HT1080 (cell line): Measurements from ENCODE around the gene PRKCQ. TPM values are rescaled to one million over a fixed set of nuclear protein-coding genes. Genes with fewer than 3 reads are reported as not detected.

Experiments used
- DNase-seq: peaks from one replicate; pipeline ENCODE4 v3.0.0-alpha.2; 2015; ENCODE audit warnings: low read depth
- polyA plus RNA-seq, 2 experiments: library from polyadenylated mRNA; depleted of rRNA; stranded (reverse); fragments of >200 nt; gene quantifications; 2 replicates each; pipeline ENCODE4 v1.2.3, GENCODE V29; 2015
- total RNA-seq: library from RNA; depleted of rRNA; stranded (reverse); fragments of >200 nt; shearing (Covaris generic); gene quantifications from 2 replicates; pipeline ENCODE4 v1.2.3, GENCODE V29; 2014; rRNA removed

PRKCQ gene
- total RNA-seq: 0.16 and 0.33 TPM in 2 replicates
- polyA plus RNA-seq (2015; cell fraction: cytosol; rRNA removed): 0.08 TPM in 1 of 2 replicates, not detected in the other
- 0.05 TPM in 1 of 2 replicates, not detected in the other for polyA plus RNA-seq (2015; cell fraction: nucleus; rRNA removed)

DNA sequence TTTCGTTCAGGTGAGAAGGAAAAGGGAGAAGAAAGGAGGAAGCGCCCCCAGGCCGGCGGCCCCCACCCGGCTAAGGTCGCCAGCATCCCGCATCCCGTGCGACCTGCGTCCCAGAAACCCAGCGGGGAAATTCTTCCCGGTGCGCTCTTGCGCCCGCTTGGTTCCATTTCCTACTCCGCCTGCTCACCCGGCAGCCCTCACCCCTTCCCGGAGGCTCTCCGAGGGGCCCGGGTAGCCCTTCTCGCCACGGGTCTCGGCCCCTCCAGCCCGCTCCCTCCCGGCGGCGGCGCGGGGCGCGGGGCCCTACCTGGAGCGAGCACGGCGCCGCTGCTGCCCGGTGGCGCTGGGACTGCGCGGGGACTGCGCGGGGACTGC is at the start of gene PRKCQ:
Gene PRKCQ, minus strand, starts transcription at position 373 of the 375 bp plus-strand sequence. CDS start 65,141 bp downstream, outside the sequence.
- no peak for DNase-seq

DNA sequence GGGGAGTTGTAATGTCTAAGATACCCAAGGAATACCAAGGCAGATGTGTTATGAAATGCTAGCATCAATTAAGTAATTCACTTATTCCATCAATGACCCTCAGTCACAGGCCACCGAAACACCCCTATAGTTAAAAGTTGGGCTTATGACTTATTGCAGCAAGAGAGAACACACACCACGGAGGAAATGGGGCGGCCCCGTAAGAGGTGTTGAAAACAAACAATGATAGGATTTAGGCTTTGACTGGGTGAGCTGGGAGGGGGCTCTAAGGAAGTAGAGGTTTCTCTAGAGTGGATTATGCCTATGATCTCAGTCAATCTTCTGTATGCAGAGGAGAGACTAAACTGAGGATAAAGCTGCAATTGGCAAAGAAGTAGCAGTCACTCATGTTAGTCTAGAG is 45.4 kb upstream of the PRKCQ start:
- no peak for DNase-seq

DNA sequence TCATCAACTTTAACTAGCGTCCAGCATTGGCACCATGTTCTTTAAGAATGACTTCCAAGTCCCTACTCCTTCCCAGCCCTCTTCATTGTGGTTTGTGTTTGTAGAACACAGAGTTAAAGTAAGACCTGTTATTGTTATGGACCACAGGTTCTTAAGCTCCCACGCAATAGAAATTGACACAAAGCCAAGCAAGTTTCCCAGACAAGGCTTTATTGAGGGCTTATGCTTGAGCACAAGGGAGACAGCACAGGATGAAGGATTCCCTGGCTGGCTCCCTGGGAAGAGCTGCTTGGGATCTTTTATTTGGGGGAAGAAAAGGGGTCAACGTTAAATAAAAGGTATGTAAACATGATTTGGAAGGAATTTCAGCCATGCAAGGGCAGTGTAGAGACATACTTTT is 44.3 kb upstream of the PRKCQ start:
- DNase-seq: no peak

DNA sequence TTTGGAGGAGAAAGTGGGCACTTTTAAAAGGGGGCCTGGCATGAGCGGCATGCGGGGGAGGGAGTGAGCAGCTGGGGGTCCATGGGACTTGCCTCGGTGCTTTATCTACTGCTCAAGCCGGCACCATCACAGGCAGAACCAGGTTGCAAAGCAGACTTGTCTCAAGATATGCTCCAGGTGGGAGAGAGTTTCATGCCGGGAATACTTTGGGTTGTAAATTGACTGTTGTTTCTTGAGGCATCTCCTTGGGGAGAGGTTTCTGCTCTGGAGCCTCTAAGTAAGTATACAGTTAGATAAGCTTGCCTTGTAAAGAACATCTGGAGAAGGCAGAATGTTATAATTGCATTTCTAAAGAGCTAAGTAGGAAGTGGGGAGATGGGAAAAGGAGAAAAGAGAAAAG is 42.8 kb upstream of the PRKCQ start:
- DNase-seq: no peak

DNA sequence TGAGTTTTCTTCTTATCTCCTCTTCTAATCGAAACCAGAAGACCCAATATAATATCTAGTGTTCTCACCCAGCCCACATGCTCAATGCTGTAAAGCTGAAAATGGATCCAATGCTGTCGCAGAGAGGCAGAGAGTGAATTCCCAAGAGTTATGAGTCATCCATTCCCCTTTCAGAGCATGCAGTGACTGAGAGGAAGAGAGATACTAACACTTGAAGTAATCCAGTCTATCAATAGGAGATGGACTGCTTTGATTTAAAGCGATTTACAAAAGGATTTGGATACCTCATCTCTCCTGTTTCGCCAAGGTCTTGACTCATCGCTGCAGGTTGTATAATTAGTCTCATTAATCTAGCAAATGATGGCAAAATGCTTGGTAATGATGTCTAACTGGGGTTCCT is 41.5 kb upstream of the PRKCQ start:
- DNase-seq: no peak

DNA sequence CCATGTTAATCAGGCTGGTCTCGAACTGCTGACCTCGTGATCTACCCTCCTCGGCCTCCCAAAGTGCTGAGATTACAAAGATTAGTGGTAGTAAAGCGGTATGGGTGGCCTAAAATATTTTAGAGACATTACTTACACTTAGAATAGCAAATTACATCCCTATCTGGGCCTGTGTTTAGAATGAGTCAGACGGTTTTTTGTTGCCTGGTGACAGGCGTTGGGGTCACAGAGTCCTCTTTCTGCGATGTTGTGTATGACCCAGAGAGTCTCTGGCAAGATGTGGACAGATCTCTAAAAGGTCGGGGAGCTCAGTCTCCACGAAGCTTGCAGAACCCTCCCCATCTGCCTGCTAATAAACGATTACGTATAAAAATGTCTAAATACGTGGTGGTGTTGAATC is 39.6 kb upstream of the PRKCQ start:
- no peak for DNase-seq

DNA sequence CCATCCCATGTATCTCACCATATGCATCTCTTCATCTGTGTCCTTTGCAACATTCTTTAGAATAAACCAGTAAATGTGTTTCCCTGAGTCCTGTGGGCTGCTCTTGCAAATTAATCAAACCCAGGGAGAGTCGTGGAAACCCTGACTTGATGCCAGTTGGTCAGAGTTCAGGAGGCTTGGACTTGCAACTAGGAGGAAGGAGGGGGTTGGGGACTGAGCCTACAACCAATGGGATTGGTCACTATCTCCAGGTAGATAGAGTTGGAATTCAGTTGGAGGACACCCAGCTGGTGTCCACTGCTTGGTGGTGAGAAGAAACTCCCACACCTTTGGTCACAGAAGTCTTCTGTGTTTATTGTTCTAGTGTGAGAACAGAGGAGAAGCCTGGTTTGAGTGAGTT is 38.3 kb upstream of the PRKCQ start:
- no peak for DNase-seq

DNA sequence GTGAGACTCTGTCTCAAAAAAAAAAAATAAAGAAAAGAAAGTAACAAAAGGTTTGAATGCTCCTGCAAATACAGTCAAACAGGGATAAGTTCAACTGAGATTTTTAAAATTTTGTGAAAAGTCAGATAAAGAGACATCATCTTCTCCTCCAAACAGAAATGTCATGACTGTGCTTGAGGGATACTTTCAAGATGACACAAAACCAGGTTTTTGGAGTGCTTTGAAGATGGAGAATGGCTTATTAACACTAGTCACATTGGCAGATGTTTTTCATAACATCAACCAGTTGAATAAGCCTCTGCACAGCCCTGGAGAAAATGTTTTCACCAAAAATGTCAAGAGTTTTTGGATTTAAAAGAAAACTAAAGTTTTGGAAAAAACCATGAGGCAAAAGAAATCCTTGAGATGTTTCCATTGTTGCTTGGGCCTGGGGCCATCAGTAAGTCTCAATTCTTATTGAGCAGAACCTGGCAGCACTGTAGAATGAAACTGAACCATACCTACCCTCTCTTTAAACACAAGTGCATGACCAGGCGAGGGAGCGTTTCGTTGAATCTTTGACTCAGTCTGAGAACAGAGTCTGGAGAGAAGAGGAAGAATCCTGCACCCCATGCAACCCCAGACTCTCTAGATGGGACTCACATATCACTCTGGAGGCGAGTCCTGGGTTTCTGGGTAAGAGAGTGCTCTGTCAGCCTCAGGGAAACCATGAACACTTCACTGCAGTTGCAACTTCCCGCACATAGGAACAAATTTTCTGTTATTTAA is 37.4 kb upstream of the PRKCQ start:
- DNase-seq: no peak

DNA sequence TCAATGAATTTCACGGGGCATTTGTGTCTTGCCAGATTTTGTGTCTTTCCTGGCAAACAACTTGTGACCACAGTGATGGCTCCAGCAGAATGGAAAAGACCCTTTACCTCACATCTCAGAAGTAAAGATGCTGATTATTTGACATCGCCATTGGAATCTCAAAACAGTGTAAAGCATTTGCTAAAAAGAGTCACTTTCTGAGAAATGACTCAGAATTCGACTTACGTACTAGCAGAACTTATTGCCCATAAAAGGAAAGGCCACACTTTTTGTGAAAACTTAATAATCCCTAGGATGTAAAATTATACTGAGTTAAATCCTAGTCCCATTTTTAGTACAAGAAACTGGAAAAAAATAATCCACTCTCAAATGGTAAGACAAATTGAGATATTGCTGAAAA is 35.9 kb upstream of the PRKCQ start:
- no peak for DNase-seq

DNA sequence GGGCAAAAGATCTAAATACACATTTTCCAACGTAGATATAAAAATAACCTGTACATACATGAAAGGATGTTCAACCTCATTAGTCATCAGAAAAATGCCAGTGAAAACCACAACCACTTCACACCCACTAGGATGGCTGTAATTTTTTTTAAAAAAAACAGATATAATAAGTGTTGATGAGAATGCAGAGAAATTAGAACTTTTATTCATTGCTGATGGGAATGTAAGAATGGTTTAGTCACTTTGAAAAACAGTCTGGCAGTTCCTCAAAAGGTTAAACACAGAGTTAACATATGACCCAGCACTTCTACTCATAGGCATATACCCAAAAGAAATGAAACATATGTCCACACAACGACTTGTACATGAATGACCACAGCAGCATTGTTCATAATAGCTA is 32.3 kb upstream of the PRKCQ start:
- DNase-seq: no peak

DNA sequence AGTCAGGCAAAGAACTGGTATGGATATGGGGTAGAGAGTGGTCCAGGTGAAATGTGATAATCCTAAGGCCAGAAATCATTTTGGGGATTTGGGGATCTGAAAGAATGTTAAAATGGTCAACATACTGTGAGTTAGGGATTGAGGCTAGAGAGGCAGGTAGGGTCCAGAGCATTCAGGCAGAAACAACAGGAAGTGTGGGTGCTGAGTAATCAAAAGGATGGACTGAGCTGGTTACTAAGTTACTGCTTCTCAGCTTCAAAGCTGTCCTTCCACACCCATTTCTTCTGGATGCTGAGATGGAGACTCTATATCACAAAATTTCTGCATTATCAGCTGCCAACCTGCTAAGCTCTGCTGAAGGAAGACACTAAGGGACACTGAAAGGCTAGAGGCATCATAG is 30.6 kb upstream of the PRKCQ start:
- no peak for DNase-seq

DNA sequence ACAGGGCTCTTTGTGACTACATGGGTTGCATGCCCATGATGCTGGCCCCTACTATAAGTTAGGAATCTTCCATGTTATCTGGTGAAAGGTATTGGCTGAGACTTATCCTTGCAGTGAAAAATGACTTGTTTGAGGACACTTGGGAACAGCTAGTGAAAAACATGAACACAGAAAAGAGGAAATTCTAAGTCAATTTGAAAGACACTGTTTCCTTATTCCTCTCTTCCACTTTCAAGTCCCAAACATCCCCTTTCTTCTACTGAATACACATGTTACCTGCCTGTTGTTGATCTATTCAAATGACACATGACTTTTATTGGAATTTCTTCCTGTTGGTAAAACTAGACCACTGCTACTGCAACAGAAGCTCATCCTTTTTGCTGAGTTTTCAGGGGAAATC is 29.5 kb upstream of the PRKCQ start:
- no peak for DNase-seq

DNA sequence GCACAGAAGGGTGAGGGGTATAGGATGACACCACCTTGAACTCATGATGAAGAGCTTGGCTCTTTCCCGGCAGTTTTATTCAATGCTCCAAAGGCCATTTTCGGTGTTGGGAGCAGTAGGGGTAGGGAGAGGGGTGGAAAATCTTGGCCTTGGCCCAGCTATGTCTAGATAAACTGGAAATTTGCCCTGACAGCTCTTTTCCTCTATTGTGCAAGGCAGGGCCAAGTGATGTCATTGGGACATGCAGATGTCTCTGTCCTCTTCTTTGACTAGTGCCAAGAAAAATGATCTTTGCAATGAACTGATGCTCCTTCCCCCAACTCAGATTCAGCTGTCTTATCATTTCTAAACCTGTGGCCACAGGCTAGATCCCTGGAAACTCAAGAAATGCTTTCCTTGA is 27.7 kb upstream of the PRKCQ start:
- no peak for DNase-seq

DNA sequence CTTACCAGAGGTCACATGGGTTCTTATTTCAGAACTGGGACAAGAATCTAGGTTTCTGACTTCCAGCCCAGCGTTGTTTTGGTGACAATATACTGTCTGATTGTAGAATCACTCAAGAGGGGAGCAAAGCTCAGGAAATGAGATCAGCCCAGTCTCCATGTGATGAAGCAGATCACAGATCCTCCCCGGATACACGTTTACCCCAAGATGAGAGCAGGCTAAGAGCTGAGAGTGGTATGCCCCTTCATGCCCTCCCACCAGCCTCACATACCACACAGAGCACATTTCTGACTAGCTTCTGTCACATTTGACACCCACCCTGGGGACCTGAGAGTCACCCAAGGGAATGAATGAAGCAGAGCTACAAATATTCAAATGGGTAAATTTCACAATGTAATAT is 27.1 kb upstream of the PRKCQ start:
- DNase-seq: no peak

DNA sequence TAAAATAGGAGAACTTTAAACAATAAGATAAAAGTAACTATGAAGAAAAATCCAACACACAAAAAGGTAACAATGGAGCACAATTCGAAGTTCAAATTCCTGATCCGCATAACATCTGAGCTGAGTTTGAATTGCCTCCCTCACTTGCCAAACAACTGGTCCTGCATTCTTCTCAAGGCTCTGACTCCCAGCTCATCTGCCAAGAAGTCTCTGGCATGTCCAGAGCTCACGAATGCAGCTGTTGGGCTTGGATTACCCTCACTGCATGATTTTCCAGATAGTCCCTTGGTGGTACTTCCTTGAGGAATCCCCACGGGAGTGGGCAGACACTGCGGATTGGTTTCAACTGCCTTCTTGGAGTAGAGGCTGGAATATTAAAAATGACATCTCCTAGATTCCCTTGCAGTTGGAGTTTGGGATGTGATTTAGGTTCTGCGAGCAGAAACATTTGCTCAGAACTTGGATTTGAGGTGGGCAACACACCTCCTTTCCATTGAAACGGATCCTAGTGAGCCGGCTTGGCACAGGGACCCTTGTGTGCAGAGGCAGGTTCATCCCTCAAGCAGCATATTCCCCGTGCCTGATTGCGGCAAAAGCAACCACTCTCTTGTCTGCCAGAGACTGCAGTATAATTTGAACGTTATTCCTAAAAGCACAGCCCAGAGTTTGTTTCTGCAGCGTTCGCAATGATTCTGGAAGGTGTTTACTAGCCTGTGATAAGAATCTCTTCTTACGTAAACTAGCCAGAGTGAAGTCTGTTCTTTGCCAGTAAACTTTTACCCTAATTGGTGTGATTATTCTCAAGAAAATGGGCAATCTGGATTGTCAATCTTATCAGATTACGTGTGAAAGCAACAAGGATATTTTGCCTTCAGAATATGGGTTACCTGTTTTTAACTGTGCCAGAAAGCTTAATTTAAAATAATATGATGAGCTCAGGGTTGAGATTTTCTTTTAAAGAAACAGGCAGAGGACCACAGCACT is 23.4 kb upstream of the PRKCQ start:
- no peak for DNase-seq

DNA sequence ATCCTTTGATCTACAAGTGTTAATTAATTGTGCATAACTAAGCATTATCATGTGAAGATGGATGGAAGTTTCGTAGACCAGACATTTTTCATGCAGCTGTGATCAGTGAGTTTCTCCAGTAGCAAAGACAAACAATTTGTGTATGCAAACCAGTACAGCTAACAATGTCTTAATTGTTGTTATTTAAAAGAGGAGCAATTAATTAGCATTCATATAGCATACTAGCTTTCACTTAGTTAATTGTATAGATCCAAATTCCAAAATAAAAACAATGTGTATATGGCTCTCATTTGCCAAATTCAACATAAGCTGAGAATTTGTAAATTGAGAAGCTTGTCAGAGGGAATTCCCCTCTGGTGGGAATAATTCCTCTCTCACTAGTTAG is 22.6 kb upstream of the PRKCQ start:
- DNase-seq: no peak

DNA sequence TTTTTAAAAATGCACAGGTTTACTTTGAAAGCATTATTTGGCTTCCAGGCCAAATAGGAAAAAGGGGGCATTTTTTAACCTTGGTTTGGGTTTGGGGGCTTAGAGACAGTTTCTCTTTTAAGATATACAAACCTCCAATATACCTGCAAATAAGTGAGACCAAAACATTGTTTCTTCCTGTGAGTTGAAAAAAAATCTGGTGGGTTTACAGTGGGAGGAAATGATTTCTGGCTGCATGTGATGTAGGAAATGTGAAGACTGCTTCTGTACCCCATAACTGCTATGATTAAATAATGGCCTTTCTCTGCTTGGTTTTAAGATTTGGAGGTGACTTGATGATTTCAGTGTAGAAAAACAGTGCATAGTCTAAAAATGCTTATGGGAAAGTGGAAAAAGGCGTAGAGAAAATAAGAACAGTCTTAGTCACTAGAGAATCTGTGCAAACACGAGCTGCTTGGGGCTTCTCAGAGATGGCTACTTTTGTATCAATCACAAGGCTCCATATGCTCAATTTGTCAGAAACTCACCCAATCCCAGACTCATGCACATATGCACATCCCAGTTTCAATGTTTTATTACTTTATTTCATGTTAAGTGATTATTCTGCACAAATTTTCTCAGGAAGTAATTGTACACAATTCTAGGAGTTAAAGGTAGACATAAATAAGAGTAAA is 22.1 kb upstream of the PRKCQ start:
- DNase-seq: no peak

DNA sequence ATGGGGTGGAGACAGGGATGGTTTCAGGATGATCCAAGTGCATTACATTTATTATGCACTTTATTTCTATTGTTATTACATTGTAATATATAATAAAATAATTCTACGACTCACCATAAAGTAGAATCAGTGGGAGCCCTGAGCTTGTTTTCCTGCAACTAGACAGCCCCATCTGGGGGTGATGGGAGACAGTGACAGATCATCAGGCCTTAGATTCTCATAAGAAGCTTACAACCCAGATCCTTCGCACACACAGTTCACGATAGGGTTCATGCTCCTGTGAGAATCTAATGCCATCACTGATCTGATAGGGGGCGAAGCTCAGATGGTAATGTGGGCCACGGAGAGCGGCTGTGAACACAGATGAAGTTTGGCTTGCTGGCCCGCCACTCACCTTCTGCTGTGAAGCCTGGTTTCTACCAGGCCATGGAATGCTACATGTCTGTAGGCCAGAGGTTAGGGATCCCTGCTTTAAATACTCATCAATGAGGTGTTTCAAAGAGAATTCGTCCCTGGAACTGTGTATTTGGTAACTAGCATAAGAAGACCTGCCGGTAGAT is 21.2 kb upstream of the PRKCQ start:
- no peak for DNase-seq

DNA sequence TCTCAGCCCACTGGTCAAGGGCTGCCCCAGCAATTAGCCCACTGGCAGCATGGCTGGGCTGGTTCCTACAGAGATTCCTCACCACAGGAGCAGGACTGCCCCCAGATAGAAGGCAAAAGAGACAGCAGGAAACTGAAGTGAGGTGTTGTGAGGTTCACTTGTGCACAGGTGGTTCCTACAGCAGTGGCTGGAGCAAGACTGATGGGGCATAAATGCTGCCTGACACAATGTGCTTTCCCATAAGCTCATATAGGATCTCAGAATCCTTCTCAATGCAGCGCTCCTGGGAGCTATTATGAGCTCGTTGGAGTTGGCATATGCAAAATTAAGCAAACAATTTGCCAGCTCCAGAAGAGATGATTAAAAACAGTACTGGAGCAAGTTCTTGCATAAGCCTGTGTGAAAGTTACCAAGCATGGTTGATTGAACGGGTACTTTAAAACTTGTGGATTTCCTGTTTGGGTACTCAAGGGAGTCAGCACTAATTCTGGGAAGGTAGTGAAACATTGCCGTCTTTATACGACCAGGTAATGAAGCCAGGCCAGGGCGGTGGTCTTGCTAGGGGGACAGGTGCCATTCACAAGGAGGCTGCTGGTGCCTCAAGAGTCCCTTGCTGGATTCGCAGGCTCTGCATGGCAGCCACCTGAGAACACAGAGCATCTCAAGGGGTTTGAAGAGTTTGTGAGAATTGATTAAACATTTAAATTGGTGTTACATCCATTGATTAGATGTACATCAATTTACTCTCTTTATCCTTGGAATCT is 20.3 kb upstream of the PRKCQ start:
- DNase-seq: no peak

DNA sequence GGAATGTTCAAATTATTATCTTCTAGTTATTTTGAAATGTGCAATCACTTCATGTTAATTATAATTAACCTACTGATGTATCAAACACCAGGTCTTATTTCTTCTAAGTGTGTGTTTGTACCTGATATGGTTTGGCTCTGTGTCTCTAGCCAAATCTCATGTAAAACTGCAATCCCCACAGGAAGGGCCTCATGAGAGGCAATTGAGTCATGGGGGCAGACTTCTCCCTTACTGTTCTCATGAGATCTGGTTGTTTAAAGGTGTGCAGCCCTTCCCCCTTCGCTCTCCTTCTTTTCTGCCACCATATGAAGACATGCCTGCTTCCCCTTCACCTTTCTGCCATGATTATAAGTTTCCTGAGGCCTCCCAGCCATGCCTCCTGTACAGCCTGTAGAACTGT is 18.6 kb upstream of the PRKCQ start:
- DNase-seq: no peak

DNA sequence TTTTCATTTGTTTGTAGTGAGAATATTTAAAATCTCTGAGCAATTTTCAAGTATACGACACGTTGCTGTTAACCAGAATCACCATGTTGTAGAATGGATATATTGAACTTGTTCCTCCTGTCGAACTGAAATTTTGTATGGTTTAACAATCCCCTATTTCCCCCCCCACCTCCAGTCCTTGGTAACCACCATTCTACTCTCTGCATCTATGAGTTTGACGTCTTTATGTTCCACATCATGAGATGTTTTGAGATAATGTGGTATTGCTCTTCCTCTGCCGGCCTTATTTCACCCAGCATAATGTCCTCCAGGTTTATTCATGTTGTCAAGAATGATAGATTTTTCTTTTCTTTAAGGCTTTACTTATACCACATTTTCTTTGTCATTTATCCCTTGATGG is 17.4 kb upstream of the PRKCQ start:
- DNase-seq: no peak
